ENCODE measurements around the gene ADAMTSL3.

The ADAMTSL3 gene

DNA sequence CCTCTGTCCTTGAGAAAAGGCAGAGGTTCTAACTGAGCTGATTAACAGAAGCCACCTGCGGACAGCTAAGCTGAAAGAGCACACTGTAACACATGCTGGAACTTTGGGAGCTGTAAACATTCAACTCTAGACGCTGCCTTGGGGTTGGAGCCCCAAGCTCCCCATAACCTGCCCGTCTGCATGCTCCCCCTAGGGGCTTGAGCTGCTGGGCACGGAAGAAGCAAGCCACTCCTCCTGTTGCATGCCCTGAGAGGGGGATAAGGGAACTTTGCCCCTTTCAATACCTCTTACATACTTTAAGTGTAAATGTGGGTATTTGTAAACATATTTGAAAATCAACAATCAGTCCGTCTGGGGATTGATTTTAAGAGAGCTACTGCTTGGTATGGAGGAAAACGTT, 188.4 kb downstream of the ADAMTSL3 start:
- no peaks in the 10 kb centered on the region for H3K9me3 ChIP-seq (ENCODE audit: insufficient read depth, low read length)
- no peak overlapping the region for H2AFZ ChIP-seq (ENCODE audit: low read depth, low read length)
- H3K4me3 ChIP-seq (ENCODE audit: low read length): no peak overlapping the region
- H3K4me2 ChIP-seq (ENCODE audit: low read length): no peak overlapping the region
- peaks cover 12% of the 10 kb centered on the region for H3K27me3 ChIP-seq (ENCODE audit: low read depth, low read length)
- H3K79me2 ChIP-seq (ENCODE audit: low read length): no peaks in the 10 kb centered on the region
- no peaks in the 10 kb centered on the region for H3K4me1 ChIP-seq (ENCODE audit: low read length)
- TF ChIP-seq EZH2phosphoT487 (IDR thresholded peaks at IDR 0.05; ENCODE audit: low read depth): no peak
- TF ChIP-seq, protein P1, sequence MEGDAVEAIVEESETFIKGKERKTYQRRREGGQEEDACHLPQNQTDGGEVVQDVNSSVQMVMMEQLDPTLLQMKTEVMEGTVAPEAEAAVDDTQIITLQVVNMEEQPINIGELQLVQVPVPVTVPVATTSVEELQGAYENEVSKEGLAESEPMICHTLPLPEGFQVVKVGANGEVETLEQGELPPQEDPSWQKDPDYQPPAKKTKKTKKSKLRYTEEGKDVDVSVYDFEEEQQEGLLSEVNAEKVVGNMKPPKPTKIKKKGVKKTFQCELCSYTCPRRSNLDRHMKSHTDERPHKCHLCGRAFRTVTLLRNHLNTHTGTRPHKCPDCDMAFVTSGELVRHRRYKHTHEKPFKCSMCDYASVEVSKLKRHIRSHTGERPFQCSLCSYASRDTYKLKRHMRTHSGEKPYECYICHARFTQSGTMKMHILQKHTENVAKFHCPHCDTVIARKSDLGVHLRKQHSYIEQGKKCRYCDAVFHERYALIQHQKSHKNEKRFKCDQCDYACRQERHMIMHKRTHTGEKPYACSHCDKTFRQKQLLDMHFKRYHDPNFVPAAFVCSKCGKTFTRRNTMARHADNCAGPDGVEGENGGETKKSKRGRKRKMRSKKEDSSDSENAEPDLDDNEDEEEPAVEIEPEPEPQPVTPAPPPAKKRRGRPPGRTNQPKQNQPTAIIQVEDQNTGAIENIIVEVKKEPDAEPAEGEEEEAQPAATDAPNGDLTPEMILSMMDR (IDR thresholded peaks at IDR 0.05; ENCODE audit: low read depth, low read length): no peak
- no peaks in the 10 kb centered on the region for H3K36me3 ChIP-seq (replicated peaks; ENCODE audit: low read depth, low read length)
- H4K20me1 ChIP-seq (ENCODE audit: insufficient read depth, low read length): no peaks in the 10 kb centered on the region
- no peak overlapping the region for H3K9ac ChIP-seq (ENCODE audit: low read length)
- H3K27ac ChIP-seq (ENCODE audit: low read length): no peak overlapping the region

DNA sequence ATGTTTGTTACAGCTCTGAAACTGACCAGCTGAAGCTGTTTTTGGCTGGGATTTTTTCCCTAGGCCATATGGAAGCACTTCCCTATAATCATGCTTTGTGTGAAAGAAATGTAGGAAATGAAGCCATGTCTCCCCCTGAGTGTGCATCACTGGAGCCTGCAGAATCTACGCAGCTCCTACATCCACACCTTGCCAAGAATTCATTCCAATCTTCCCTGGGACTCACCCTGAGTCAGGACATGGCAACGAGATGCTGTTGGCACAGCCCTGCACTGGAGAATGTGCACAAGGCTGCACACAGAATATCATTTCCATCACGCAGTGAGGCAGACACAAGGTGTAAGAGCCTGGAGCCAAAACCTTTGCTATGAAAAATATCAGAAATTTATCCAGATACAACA, 189.5 kb downstream of the ADAMTSL3 start:
- H3K27ac ChIP-seq (ENCODE audit: low read length): no peak overlapping the region
- TF ChIP-seq EZH2phosphoT487 (IDR thresholded peaks at IDR 0.05; ENCODE audit: low read depth): no peak
- TF ChIP-seq, protein P1 (IDR thresholded peaks at IDR 0.05; ENCODE audit: low read depth, low read length): no peak
- H3K27me3 ChIP-seq (ENCODE audit: low read depth, low read length): peaks cover 12% of the 10 kb centered on the region

DNA sequence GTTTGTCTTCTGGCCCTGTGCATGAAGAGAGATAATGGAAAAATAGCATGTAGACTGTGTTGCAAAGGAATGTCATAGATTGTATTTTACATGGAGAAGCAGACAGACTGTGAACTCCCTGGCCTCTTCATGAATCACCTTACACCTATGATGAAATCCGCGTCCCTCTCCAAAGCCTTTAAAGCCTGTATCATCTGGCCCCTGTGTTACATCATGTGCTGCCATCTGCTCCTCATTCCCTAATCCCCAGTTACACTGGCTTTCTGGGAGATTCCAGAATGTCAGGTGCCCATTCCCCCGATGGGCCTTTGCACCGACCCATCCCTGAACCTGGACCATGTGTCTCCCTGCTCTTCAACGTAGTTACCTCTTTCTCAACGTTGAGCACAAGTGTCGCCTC, 190.8 kb downstream of the ADAMTSL3 start:
- Histone ChIP-seq H4K20me1 (ENCODE audit: insufficient read depth, low read length) (no peaks in the 10 kb centered on the region), H3K36me3 (replicated peaks; ENCODE audit: low read depth, low read length) (no peaks in the 10 kb centered on the region), H3K79me2 (ENCODE audit: low read length) (no peaks in the 10 kb centered on the region), H2AFZ (ENCODE audit: low read depth, low read length) (no peak overlapping the region), H3K27ac (ENCODE audit: low read length) (no peak overlapping the region), H3K9me3 (ENCODE audit: insufficient read depth, low read length) (no peaks in the 10 kb centered on the region), H3K9ac (ENCODE audit: low read length) (no peak overlapping the region), H3K4me3 (ENCODE audit: low read length) (no peak overlapping the region), H3K4me2 (ENCODE audit: low read length) (no peak overlapping the region), H3K4me1 (ENCODE audit: low read length) (no peaks in the 10 kb centered on the region), H3K27me3 (ENCODE audit: low read depth, low read length) (peaks cover 12% of the 10 kb centered on the region)
- TF ChIP-seq EZH2phosphoT487 (IDR thresholded peaks at IDR 0.05; ENCODE audit: low read depth): no peak

More for the DNA sequence above, 189.5 kb downstream of the ADAMTSL3 start:
- H3K36me3 ChIP-seq (replicated peaks; ENCODE audit: low read depth, low read length): no peaks in the 10 kb centered on the region
- no peaks in the 10 kb centered on the region for H4K20me1 ChIP-seq (ENCODE audit: insufficient read depth, low read length)
- H3K4me3 ChIP-seq (ENCODE audit: low read length): no peak overlapping the region
- no peak overlapping the region for H3K9ac ChIP-seq (ENCODE audit: low read length)
- no peaks in the 10 kb centered on the region for H3K9me3 ChIP-seq (ENCODE audit: insufficient read depth, low read length)
- no peaks in the 10 kb centered on the region for H3K79me2 ChIP-seq (ENCODE audit: low read length)
- H3K4me1 ChIP-seq (ENCODE audit: low read length): no peaks in the 10 kb centered on the region
- no peak overlapping the region for H3K4me2 ChIP-seq (ENCODE audit: low read length)
- no peak overlapping the region for H2AFZ ChIP-seq (ENCODE audit: low read depth, low read length)

DNA sequence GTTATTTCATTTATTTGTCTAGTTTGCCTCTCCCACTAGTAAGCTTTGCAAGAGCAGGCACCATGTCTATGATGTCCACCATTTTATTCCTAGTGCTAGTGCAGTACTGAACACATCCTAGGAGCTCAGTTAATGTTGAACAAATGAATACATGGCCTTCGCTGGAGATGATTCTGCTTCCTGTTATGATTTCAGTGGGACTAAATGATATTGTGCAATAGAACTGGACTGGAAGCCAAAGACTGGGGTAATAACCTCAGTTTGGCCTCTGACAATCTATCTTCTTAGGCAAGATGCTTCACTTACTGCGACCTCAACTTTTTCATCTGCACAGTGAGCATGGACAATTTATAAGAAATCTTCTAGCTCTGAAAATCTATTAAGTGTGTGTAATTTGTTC, 191.3 kb downstream of the ADAMTSL3 start:
- Histone ChIP-seq H3K9ac (ENCODE audit: low read length) (no peak overlapping the region), H3K36me3 (replicated peaks; ENCODE audit: low read depth, low read length) (no peaks in the 10 kb centered on the region), H2AFZ (ENCODE audit: low read depth, low read length) (no peak overlapping the region), H3K4me2 (ENCODE audit: low read length) (no peak overlapping the region), H3K4me3 (ENCODE audit: low read length) (no peak overlapping the region), H3K27ac (ENCODE audit: low read length) (no peak overlapping the region), H3K4me1 (ENCODE audit: low read length) (no peaks in the 10 kb centered on the region), H3K9me3 (ENCODE audit: insufficient read depth, low read length) (no peaks in the 10 kb centered on the region), H4K20me1 (ENCODE audit: insufficient read depth, low read length) (no peaks in the 10 kb centered on the region), H3K27me3 (ENCODE audit: low read depth, low read length) (peaks cover 12% of the 10 kb centered on the region), H3K79me2 (ENCODE audit: low read length) (no peaks in the 10 kb centered on the region)
- TF ChIP-seq EZH2phosphoT487 (IDR thresholded peaks at IDR 0.05; ENCODE audit: low read depth): no peak
- TF ChIP-seq, protein P1 (IDR thresholded peaks at IDR 0.05; ENCODE audit: low read depth, low read length): no peak

DNA sequence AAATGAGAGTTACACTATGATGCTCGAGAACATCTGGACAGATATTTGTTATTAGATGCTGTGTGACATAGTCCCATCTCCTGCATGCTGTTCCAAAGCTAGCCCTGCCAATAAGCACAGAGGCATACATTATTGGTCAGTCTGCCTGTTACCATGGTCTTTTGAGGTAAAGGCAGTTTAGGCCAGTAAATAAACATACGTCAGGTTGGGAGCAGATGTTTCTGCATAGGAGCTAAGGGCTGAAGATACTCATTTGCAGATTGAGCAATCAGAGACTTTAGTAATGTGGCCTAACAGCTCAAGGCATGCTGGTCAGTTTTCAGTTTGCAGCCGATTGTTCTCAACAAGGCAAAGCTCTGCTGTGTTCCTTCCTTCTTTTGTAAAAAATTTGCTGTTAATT, 192.9 kb downstream of the ADAMTSL3 start:
- H4K20me1 ChIP-seq (ENCODE audit: insufficient read depth, low read length): no peaks in the 10 kb centered on the region
- no peak overlapping the region for H3K27ac ChIP-seq (ENCODE audit: low read length)
- no peaks in the 10 kb centered on the region for H3K9me3 ChIP-seq (ENCODE audit: insufficient read depth, low read length)
- H3K9ac ChIP-seq (ENCODE audit: low read length): no peak overlapping the region
- TF ChIP-seq EZH2phosphoT487 (IDR thresholded peaks at IDR 0.05; ENCODE audit: low read depth): no peak
- TF ChIP-seq, protein P1 (IDR thresholded peaks at IDR 0.05; ENCODE audit: low read depth, low read length): no peak
- H3K4me1 ChIP-seq (ENCODE audit: low read length): no peaks in the 10 kb centered on the region
- H3K4me2 ChIP-seq (ENCODE audit: low read length): no peak overlapping the region
- H3K79me2 ChIP-seq (ENCODE audit: low read length): no peaks in the 10 kb centered on the region
- peaks cover 21% of the 10 kb centered on the region for H3K27me3 ChIP-seq (ENCODE audit: low read depth, low read length)
- H2AFZ ChIP-seq (ENCODE audit: low read depth, low read length): no peak overlapping the region; the same call in 1 of the 2 replicates
- H3K4me3 ChIP-seq (ENCODE audit: low read length): no peak overlapping the region
- H3K36me3 ChIP-seq (replicated peaks; ENCODE audit: low read depth, low read length): no peaks in the 10 kb centered on the region
